AG04449 (cell line): ENCODE measurements around the gene KATNA1.

Source experiments
- CTCF ChIA-PET: fragments of 350-600 bp; formaldehyde crosslinking; extraction: SDS; loops from one replicate; lab custom pipeline; 2021; ENCODE audit warnings: antibody characterized with exemption; lab: Yijun Ruan, JAX
- POLR2A ChIA-PET: fragments of 400-600, 350-600 bp; formaldehyde crosslinking; extraction: SDS; loops from one replicate; lab custom pipeline; 2020; ENCODE audit warnings: antibody characterized with exemption, inconsistent platforms; lab: Yijun Ruan, JAX
- DNase-seq: peaks from one replicate; pipeline ENCODE4 v3.0.0-alpha.2; 2010; ENCODE audit warnings: low read depth, low spot score
- H3K4me3 ChIP-seq: 2 replicates; pipeline ENCODE4 v1.5.1; 2011; ENCODE audit warnings: low read depth, mild to moderate bottlenecking, control low read depth, low read length
- CTCF ChIP-seq: IDR thresholded peaks from one replicate; pipeline ENCODE4 v1.5.1; 2011; ENCODE audit warnings: mild to moderate bottlenecking, moderate library complexity, low read length, control low read depth, inconsistent platforms; ENCODE audit not compliant: insufficient read depth; ENCODE audit errors: missing control alignments

The KATNA1 gene

GRCh38 chr6:149592983-149593382 is 55.5 kb downstream of the KATNA1 start:
- POLR2A ChIA-PET = interaction anchor here (1.4 kb wide), 1 partner anchor 18 kb away, joined by 3 read pairs; no protein-coding TSS in a partner anchor
- DNase-seq = no peak
- no peak for TF ChIP-seq CTCF
- H3K4me3 ChIP-seq = no peak overlapping the region
- CTCF ChIA-PET = interaction anchor here (1.4 kb wide), 1 partner anchor 13 kb away, joined by 3 read pairs; no protein-coding TSS in a partner anchor

- TF ChIP-seq CTCF = no peak
- no peak overlapping the region for H3K4me3 ChIP-seq
- no peak for DNase-seq
- CTCF ChIA-PET = interaction anchor here (0.9 kb wide), 1 partner anchor 19 kb away, joined by 3 read pairs; no protein-coding TSS in a partner anchor
- POLR2A ChIA-PET = no interaction called here
These were observed 62.4 kb downstream of the KATNA1 start for GRCh38 chr6:149586149-149586548.

- no peak overlapping the region for H3K4me3 ChIP-seq
- CTCF ChIA-PET = interaction anchor here (1.5 kb wide), 1 partner anchor 27 kb away, joined by 4 read pairs; no protein-coding TSS in a partner anchor
- POLR2A ChIA-PET = no interaction called here
- DNase-seq = no peak
- no peak for TF ChIP-seq CTCF
These were observed 67.2 kb downstream of the KATNA1 start for GRCh38 chr6:149581349-149581748.

GRCh38 chr6:149580880-149581279 is 67.6 kb downstream of the KATNA1 start:
- ChIA-PET CTCF (interaction anchor here (1.3 to 1.5 kb wide), 2 partner anchors 12 to 27 kb away, joined by 3 to 4 read pairs; no protein-coding TSS in a partner anchor), POLR2A (no interaction called here)
- DNase-seq = no peak
- TF ChIP-seq CTCF = no peak
- no peak overlapping the region for H3K4me3 ChIP-seq

GRCh38 chr6:149567945-149568585 is 80.4 kb downstream of the KATNA1 start:
- no peak for DNase-seq
- no peak overlapping the region for H3K4me3 ChIP-seq
- no peak for TF ChIP-seq CTCF
- ChIA-PET CTCF (no interaction called here), POLR2A (no interaction called here)

- no peak for DNase-seq
- H3K4me3 ChIP-seq = peak overlapping the region; percentile 87
- ChIA-PET CTCF (interaction anchor here (1.1 kb wide), 1 partner anchor 19 kb away, joined by 3 read pairs; no protein-coding TSS in a partner anchor), POLR2A (no interaction called here)
- TF ChIP-seq CTCF = no peak
These were observed 81.3 kb downstream of the KATNA1 start for GRCh38 chr6:149567194-149567586.
